Measurements from ENCODE around the gene C2CD5.
"Not testable (repeated sequence)": the region's sequence is repeated elsewhere in the genome, so short reads cannot be mapped to it uniquely, and the experiment has no call there.

The C2CD5 gene, protein sequence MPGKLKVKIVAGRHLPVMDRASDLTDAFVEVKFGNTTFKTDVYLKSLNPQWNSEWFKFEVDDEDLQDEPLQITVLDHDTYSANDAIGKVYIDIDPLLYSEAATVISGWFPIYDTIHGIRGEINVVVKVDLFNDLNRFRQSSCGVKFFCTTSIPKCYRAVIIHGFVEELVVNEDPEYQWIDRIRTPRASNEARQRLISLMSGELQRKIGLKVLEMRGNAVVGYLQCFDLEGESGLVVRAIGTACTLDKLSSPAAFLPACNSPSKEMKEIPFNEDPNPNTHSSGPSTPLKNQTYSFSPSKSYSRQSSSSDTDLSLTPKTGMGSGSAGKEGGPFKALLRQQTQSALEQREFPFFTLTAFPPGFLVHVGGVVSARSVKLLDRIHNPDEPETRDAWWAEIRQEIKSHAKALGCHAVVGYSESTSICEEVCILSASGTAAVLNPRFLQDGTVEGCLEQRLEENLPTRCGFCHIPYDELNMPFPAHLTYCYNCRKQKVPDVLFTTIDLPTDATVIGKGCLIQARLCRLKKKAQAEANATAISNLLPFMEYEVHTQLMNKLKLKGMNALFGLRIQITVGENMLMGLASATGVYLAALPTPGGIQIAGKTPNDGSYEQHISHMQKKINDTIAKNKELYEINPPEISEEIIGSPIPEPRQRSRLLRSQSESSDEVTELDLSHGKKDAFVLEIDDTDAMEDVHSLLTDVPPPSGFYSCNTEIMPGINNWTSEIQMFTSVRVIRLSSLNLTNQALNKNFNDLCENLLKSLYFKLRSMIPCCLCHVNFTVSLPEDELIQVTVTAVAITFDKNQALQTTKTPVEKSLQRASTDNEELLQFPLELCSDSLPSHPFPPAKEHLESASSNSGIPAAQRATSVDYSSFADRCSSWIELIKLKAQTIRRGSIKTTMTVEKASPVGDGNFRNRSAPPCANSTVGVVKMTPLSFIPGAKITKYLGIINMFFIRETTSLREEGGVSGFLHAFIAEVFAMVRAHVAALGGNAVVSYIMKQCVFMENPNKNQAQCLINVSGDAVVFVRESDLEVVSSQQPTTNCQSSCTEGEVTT

DNA sequence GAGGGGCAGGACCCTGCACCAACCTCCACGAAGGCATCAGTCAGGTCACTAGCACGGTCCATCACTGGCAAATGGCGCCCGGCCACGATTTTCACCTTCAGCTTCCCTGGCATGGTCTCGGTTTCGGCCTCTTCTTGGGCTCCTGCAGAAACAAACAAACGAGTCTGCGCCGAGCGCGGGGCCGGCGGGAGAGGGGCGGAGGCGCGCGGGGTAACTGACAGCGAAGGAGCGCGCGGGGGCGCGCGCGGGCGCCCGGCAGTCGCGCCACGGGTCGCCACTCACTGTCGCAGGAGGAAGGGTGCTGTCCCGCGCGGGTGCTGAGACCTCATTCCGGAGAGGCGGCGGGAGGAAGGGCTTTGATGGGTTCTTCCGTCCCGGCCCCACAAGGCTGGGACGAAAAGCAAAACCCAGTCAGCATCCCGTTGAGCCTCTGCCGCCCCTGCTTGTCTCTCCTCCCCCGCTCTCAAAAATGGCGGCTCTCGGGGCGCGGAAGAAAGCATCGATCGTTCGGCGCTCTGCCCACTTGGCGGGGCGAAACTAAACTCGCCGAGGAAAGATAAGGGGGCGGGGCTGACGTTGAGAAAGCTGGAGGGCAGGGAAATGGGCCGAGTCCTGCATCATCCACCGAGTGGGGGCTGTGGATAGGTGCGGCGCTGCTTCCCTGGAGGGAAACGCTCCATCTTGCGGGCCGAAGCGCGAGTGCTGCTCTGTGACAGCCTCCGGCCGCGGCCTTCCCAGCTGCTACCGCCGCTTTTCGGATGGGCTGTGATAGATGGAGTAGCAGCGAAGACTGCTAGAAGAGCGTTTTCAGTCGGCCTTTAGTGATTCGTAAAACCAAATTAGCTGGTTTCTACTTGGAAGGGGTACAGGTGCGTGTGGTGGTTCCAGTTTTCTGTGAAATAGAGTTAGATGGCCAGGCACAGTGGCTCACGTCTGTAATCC lies at the start of gene C2CD5:
TSS of gene C2CD5 (minus strand) at position 505 of the 942 bp plus-strand sequence. CDS start at position 113, 392 bp downstream.
- peak; percentile 96 for DNase-seq

DNA sequence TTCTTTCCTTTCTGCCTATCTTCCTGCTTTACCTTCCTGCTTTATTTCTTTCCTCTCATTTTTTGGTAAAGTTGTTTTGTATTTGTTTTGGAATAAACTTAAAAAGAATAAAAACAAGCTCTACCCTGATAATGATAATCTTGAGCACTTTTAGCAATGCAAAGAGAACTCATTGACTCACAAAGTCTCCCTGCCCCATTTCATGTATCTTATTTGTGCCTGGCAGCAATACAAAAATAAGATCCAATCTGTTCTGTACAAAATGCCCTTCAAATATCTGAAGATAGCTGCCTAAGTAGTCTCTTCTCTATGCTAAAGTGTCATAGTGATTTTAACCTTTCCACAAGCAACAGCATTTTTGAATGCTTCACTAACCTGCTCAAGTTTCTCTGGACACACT lies 49.5 kb upstream of the C2CD5 start:
- no peak for DNase-seq

DNA sequence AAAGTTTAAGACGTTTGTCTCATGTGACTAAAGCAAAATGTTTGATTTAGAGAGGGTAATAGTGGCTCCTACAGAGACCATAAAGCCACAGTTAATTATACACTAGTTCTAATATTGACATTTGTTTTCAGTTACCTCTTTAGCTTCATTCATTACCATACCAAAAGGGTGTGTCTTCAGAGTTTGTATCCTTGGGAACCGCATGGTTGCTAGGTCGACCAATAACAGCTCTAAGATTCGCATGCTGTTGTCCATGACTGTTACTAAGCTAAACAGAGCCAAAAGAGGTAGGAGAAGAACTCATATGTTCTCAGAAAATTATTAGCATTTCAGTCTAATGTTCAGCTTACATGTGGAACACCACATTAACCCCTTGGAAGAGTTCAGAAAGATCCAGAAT lies 44.5 kb upstream of the C2CD5 start:
- DNase-seq = no peak

DNA sequence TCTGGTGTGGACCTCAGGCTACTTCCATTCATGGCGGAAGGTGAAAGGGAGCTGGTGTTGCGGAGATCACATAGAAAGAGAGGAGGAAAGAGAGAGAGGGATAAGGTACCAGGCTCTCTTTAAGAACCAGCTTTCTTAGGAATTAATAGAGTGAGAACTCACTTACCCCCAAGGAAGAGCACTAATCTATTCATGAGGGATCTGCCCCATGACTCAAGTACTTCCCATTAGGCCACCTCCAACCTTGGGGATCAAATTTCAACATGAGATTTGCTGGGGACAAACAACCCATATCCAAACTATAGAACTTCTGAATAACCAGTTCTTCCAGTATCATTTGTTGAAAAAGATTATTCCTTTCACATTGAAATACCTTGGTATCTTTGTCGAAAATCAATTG lies 34.0 kb upstream of the C2CD5 start:
- DNase-seq = no peak

DNA sequence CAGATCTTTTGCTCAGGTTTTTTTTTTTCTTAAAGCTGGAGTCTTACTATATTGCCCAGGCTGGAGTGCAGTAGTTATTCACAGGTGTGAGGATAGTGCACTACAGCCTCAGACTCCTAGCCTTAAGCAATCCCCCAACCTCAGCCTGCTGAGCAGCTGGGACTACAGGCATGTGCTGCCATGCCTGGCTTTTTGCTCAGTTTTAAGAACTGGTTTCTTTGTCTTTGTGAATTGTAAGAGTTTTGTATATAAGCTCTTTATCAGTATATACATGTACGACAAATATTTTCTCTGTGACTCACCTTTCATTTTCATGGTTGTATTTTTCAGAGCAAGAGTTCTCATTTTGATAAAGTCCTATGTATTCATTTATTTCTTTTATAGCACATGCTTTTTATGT lies 33.3 kb upstream of the C2CD5 start:
- DNase-seq = no peak

DNA sequence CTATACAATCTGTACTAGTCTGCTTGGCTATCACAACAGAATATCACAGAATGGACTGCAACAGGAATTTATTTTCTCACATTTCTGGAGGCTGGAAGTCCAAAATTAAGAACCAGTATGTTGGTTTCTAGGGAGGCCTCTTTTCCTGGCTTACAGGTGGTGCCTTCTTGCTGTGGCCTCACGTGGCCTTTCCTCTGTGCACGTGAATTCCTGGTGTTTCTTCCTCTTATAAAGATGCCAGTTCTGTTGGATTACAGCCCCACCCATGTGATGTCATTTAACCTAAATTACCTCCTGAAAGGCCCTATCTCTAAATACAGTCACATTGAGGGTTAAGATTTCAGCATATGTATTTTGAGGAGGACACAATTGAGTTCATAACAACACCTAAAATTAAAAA lies 32.1 kb upstream of the C2CD5 start:
- DNase-seq = no peak

DNA sequence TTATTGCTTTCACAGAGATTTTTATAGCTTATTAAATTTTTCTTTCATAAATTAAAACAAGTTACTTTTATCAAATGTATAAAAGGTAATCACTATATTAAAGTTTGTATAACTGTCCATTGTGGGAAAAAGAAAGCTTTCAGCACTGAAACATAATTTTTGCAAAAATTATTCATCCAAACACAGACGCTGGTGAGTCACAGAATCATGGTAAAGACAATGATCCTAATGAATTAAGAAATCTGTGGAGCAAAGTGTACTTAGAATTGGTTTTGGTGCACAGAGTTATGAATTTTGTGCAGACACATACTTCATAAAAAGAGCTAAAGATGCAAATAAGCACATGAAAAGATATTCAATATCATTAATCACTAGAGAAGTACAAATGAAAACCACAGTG lies 31.7 kb upstream of the C2CD5 start:
- no peak for DNase-seq

DNA sequence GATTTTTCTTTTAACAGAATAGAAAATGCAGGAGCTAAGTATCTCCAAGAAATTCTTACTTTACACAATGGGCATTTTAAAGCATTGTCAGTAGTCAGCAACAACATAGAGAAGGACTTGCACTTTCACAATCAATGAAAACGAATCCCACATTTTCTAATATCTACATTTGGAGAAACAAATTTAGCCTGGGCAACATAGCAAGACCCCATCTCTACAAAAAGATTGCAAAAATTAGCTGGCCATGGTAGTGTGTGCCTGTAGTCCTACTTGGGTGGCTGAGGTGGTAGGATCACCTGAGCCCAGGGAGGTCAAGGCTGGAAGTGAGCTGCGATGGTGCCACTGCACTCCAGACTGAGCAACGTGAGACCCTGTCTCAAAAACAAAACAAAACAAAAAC lies 30.6 kb upstream of the C2CD5 start:
- DNase-seq = no peak

DNA sequence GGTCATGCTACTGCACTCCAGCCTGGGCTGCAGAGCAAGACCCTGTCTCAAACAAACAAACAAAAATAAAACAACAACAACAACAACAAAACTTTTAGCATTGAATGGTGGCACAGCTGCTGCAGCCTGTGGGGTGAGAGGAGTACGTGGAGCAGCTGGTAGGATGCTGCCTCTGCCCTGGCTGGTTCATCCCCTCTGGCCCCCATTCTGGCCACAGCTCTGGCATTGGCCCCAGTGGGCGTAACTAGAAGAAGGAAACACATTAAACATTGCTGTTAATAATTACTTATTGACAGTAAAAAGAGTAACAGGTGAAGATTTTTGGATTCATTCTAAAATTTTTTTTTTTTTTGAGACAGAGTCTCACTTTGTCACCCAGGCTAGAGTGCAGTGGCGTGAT lies 28.8 kb upstream of the C2CD5 start:
- no peak for DNase-seq

DNA sequence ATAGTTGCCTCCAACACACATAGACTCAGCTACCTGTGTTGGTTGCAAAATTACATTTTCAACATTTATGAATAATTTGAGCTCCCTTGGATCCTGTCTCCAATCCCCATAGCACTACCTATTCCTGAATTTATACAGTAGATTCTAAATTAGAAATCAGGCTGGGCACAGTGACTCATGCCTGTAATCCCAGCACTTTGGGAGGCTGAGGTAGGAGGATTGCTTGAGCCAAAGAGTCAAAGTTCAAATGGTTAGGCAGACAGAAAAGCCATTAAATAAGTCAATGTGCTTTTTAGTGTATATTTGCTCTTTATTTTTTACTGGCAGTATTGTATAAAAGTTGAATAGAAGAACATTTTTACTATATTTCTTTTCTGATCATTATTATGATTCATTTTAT lies 24.9 kb upstream of the C2CD5 start:
- no peak for DNase-seq

DNA sequence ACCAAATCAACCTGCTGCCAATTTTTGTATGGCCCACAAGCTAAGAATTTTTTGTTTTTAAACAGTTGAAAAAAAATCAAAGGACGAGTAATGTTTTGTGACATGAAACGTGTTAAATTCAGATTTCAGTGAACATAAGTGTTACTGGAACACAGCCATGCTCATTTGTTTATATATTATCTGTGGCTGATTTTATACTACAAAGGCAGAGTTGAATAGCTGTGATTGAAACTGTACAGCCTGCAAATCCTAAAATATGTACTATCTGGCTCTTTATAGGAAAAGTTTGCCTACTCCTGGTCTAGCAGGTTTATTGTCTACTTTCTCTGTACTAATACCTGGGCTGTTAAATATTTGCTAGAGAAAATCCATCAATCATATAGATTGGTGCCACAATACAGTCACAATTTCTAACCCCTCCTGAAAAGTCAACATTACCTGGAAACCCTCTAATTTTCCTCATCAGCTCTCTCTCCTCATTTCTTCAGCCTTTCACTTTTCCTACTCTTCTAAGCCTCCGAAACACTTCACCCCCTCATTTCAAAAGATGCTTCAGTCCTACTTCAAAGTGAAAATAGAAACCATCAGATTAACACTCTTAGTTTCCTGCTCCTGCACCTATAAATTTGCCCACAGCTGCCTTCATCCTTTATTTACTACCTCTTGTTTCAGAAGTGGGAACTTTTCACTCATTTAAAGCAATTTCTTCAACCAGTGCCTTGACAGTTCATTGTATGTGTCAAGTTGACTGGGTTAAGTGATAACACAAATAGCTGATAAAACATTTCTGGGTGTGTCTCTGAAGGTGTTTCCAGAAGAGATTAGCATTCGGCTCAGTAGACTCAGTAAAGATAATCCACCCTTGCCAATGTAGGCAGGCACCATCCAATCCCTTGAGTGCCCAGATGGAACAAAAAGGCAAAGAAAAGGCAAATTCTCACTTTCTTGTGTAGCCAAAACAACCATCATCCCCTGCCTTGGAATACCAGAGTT lies 18.0 kb upstream of the C2CD5 start:
- DNase-seq = no peak

DNA sequence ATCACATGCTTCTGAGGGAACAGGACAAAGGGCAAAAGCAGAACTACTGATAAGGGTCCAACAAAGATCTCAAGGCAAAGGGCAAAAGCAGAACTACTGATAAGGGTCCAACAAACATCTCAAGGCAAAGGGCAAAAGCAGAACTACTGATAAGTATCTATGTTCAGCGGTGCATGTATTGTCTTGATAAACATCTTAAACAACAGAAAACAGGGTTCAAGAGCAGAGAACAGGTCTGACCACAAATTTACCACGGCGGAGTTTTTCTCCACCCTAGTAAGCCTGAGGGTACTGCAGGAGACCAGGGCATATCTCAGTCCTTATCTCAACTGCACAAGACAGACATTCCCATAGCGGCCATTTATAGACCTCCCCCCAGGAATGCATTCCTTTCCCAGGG lies 10.4 kb upstream of the C2CD5 start:
- not testable (repeated sequence) for DNase-seq

DNA sequence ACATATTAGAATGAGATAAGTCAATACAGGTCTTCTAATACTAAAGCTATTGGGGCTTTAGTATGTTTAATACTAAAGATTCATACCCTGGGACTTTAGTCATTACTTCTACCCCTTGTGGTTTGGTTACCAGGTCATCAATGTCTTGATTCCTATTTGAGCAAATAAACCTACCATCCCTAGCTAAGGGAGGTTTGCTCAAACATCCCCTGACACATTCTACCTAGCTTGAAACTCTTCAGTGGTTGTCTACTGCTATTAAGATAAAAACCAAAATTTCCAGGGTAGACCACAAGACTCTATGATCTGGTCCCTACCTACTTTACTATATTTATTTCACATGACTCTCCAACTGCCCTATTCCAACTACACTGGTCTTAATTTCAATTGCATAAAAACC lies 7.3 kb upstream of the C2CD5 start:
- DNase-seq = no peak

DNA sequence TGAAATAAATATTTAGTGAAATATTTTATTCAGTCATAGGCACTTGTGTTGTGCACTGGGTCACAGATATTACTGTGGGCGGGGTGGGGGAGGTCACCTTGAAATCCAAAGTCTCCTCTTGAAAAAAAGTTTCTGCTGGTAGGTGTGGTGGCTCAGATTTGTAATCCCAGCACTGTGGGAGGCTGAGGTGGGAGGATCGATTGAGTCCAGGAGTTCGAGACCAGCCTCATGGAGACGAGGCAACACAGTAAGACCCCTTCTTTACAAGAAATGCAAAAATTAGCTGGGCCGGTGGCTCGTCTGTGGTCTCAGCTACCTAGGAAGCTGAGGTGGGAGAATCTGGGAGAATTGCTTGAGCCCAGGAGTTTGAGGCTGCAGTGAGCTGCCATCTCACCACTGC lies 913 bp upstream of the C2CD5 start:
- DNase-seq = no peak

DNA sequence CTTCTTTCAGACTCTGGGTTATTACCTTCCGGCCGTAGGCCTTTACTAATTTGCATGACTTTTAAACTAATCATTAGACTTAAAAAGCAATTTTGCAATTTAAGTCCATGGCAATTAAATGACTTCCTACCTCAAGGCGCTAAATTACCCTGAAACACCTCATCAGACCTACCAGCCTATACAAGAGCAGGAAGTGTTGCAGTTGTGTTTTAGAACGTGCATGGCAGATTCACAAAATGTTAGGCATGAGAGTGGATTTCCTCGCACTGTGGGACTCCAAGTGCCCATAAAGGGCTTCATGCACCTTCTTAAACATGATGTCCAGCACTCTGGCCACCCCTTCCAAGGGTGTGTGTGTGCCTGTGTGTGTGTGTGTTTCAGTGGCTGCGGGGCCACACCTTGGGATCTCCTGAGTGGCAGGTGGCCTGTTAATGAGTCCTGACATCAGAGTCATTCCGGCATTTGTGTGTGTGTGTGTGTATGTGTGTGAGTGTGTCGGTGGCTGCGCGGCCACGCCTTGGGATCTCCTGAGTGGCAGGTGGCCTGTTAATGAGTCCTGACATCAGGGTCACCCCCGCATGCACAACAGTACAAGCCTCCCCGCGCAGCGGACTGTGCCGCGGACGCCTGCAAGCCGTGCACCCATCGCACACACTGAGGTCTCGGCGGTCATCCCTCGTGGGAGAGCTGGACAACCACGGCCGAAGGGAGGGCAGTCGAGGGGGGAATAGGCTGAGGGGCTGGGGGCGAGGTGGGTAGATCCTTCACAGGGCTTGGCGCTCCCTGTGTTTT lies 900 bp downstream of the C2CD5 start:
- DNase-seq = peak; percentile 57

DNA sequence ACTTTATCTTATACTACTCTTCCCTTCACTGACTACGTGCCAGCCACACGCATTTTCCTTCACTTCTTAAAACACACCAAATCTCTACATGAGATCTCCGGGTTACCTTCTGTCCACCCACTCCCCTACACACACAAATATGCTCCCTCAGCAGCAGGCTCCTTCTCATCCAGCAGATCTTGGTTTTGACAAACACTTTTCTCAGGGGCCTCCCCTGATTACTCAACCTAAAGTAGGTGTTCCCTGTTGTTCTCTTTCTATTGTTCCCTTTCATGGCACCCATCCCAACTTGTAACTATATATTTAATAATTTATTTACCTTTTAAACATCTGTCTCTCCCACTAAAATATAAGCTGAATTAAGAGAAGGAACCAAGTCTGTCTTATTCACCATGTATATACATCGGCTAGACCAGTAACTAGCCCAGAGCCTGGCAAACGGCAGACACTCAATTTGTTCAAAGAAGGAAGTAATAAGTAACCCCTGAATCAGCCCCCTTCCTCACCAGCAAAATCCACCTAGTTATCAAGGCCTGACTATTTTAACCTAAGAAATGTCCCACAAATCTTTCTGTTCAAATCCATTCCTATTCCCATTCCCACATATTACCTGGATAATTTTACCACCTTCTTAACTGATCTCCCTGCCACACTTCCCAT lies 2.7 kb downstream of the C2CD5 start:
- no peak for DNase-seq

DNA sequence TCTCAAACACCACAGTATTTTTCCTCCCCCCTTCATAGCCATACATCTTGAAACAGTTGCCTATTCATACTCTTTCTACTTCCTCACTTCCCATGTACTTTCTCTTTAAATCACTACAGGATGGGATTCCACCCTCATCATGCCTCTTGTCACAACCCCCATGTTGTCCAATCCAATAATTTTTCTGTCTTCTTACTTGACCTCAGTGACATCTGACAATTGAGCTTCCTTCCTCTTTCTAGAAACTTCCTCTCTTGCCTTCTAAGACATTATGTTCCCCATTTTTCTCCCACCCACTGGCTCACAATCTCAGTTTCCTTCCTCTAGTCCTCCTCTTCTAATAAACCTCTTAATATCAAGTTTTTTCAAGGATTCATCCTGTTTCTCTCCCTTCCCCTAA lies 5.3 kb downstream of the C2CD5 start:
- DNase-seq = no peak

DNA sequence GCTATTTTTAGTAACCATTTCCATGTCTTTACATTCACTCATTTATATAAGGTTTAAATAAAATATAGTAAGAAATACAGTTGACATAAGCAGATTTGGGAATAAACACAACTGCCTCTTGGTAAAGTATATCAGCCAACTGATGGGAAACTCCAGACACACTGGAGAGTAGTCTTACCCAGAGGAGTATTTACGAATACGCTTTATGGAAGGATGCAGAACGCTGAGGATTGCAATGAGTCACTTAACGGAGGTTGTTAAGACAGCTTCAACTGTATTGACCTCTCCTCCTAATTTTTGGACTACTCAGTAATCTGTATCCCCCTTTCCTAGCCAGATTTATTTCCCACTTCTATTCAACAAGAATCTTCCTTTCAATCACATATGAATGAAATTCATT lies 6.0 kb downstream of the C2CD5 start:
- no peak for DNase-seq

DNA sequence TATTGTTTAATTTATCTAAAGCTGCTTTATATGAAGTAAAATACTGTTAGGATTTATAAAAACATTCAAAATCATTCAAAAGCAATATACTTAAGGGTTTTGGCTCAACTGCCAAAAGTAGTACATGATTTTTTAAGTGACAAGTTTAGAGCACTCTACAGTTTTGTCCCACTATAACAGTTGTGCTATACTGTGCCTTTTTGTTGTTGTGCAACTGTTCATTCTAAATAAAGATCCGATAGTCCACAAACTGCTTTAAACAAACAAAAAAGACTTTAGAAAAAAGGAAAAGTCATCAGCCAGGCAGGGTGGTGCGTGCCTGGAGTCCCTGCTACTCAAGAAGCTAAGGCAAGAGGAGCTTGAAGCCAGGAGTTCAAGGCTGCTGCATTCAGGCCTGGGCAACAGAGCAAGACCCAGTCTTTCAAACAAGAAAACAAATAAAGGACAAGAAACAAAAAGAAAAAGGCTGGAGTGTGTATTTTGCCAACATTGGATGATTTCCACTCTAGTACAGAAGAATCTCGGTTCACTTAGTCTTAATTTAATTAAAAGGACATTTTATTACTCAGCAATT lies 7.3 kb downstream of the C2CD5 start:
- no peak for DNase-seq
